Measurements from ENCODE around the gene MYOG. TPM values are rescaled to one million over a fixed set of nuclear protein-coding genes. Genes with fewer than 3 reads are reported as not detected.
A peak's percentile ranks its signal among the peaks of the same experiment; 100 is the strongest.

The MYOG gene
- total and polyA plus RNA-seq, 12 donors = 0.11 TPM; not detected in 11

- no peak for TF ChIP-seq POLR2A (IDR thresholded peaks at IDR 0.05)
- no peak for TF ChIP-seq CTCF (IDR thresholded peaks at IDR 0.05)
- no peak overlapping the region for H3K27ac ChIP-seq
- no peaks in the 10 kb centered on the region for H3K9me3 ChIP-seq (replicated peaks in 1 of 3)
- DNase-seq = no peak
- H3K4me3 ChIP-seq = no peak overlapping the region
- intact Hi-C loops (cut with DNase I) = no loop called here
- WGBS, 4 donors = 70 to 82% (median 78%) methylated on average over 3 of the region's 3 CpGs
- H3K4me1 ChIP-seq (replicated peaks in 1 of 2) = peaks cover 0 to 7% of the 10 kb centered on the region in 2 donors
- peaks cover 9% of the 10 kb centered on the region for H3K27me3 ChIP-seq
- no peaks in the 10 kb centered on the region for H3K36me3 ChIP-seq (replicated peaks in 1 of 2)
Measured at GRCh38 chr1:203078478-203078877, 7.3 kb downstream of the MYOG start.

GRCh38 chr1:203077956-203078355, 7.9 kb downstream of the MYOG start:
- H3K4me3 ChIP-seq = no peak overlapping the region
- no peaks in the 10 kb centered on the region for H3K36me3 ChIP-seq (replicated peaks in 1 of 2)
- H3K27me3 ChIP-seq = peaks cover 9% of the 10 kb centered on the region
- no peak for DNase-seq
- H3K4me1 ChIP-seq (replicated peaks in 1 of 2) = peaks cover 0 to 7% of the 10 kb centered on the region in 2 donors
- 94 to 98% (median 96%) methylated on average over 2 of the region's 2 CpGs; no CpG with 5 or more reads in 1 of the 4 donors for WGBS, 4 donors
- no peak overlapping the region for H3K27ac ChIP-seq
- TF ChIP-seq CTCF (IDR thresholded peaks at IDR 0.05) (no peak), POLR2A (IDR thresholded peaks at IDR 0.05) (no peak)
- intact Hi-C loops (cut with DNase I) = no loop called here
- H3K9me3 ChIP-seq (replicated peaks in 1 of 3) = no peaks in the 10 kb centered on the region

GRCh38 chr1:203077367-203077766, 8.4 kb downstream of the MYOG start:
- no peaks in the 10 kb centered on the region for H3K36me3 ChIP-seq (replicated peaks in 1 of 2)
- H3K4me1 ChIP-seq (replicated peaks in 1 of 2) = peaks cover 0 to 7% of the 10 kb centered on the region in 2 donors
- H3K27me3 ChIP-seq = peaks cover 9% of the 10 kb centered on the region
- DNase-seq = no peak
- no peaks in the 10 kb centered on the region for H3K9me3 ChIP-seq (replicated peaks in 1 of 3)
- intact Hi-C loops (cut with DNase I) = no loop called here
- H3K4me3 ChIP-seq = no peak overlapping the region
- TF ChIP-seq POLR2A (IDR thresholded peaks at IDR 0.05) = no peak
- no peak for TF ChIP-seq CTCF (IDR thresholded peaks at IDR 0.05)
- no peak overlapping the region for H3K27ac ChIP-seq
- WGBS, 4 donors = 66 to 93% (median 87%) methylated on average over 3 of the region's 3 CpGs

GRCh38 chr1:203076031-203076511, 9.7 kb downstream of the MYOG start:
- Histone ChIP-seq H3K9me3 (replicated peaks in 1 of 3) (no peaks in the 10 kb centered on the region), H3K36me3 (replicated peaks in 1 of 2) (no peaks in the 10 kb centered on the region), H3K27me3 (peaks cover 9% of the 10 kb centered on the region), H3K4me3 (peak overlapping the region in 1 of 4 donors; percentile 45), H3K27ac (no peak overlapping the region), H3K4me1 (replicated peaks in 1 of 2) (peaks cover 0 to 7% of the 10 kb centered on the region in 2 donors)
- peak in 1 of 7 donors; percentile 19 for DNase-seq
- intact Hi-C loops (cut with DNase I) = no loop called here
- 30 to 62% (median 54%) methylated on average over 16 to 30 of the region's 30 CpGs for WGBS, 4 donors
- TF ChIP-seq CTCF (IDR thresholded peaks at IDR 0.05) = no peak
- TF ChIP-seq POLR2A (IDR thresholded peaks at IDR 0.05) = no peak

Data from adrenal gland (tissue), 12 donors.